B cell (primary cell): Measurements from ENCODE around the gene CKM. TPM values are rescaled to one million over a fixed set of nuclear protein-coding genes. Genes with fewer than 3 reads are reported as not detected.

Source experiments
- ATAC-seq: fragments of 200-7000 bp; cut with Tn5 transposase; one replicate; pipeline ENCODE4 v1.10.0; 2021; ENCODE audit warnings: low read depth, mild to moderate bottlenecking, moderate number of reproducible peaks, moderate library complexity
- CTCF ChIA-PET: fragments of 350-600 bp; sonication (Branson Sonifier 250); formaldehyde crosslinking; loops from one replicate; lab custom pipeline; 2021; ENCODE audit warnings: antibody characterized with exemption, inconsistent platforms; lab: Charles Lee
- POLR2A ChIA-PET: fragments of 350-600 bp; sonication (Branson Sonifier 250); formaldehyde crosslinking; loops from one replicate; lab custom pipeline; 2021; ENCODE audit warnings: antibody characterized with exemption; lab: Charles Lee
- DNase-seq: peaks from one replicate; pipeline ENCODE4 v3.0.0; 2013
- H2AFZ ChIP-seq: 2 replicates; pipeline ENCODE4 v1.6.1; 2012; ENCODE audit warnings: mild to moderate bottlenecking, low read depth, low read length; ENCODE audit not compliant: insufficient read depth, poor library complexity, severe bottlenecking
- H3K27ac ChIP-seq, 2 donors: 1 replicate in 1 of 2; 2 replicates in 1 of 2; pipeline ENCODE4 v1.5.1; 2012 to 2013; ENCODE audit warnings: low read length in 2 of 2, mild to moderate bottlenecking in 2 of 2, moderate library complexity in 1 of 2
- H3K27me3 ChIP-seq, 4 experiments: fragments of 200-600 bp in 1 of 4; sonication (generic) in 1 of 4; replicated peaks in 1 of 4; 1 replicate in 2 of 4; 2 replicates in 2 of 4; pipeline versions ENCODE4 v1.6.1 to v1.7.0; 2013 to 2016; ENCODE audit warnings: low read length in 3 of 4, mild to moderate bottlenecking in 2 of 4, mixed read lengths in 1 of 4, moderate library complexity in 1 of 4; ENCODE audit not compliant: insufficient read depth in 4 of 4, control insufficient read depth in 3 of 4; ENCODE audit errors: control extremely low read depth in 1 of 4
- H3K36me3 ChIP-seq, 2 experiments: replicated peaks in 1 of 2; 1 replicate in 1 of 2; 2 replicates in 1 of 2; pipeline versions ENCODE4 v1.6.1 to v1.7.1; 2013; ENCODE audit warnings: low read length in 1 of 2; ENCODE audit not compliant: insufficient read depth in 2 of 2, control insufficient read depth in 1 of 2; ENCODE audit errors: control extremely low read depth in 1 of 2, extremely low read depth in 1 of 2
- H3K4me1 ChIP-seq, 2 donors: fragments of 200-600 bp in 1 of 2; sonication (generic) in 1 of 2; 1 replicate in 1 of 2; 2 replicates in 1 of 2; pipeline versions ENCODE4 v1.5.1 to v1.6.1; 2013 to 2017; ENCODE audit warnings: low read length in 2 of 2; ENCODE audit not compliant: control insufficient read depth in 2 of 2, insufficient read depth in 2 of 2
- H3K4me2 ChIP-seq: replicated peaks from 2 replicates; pipeline ENCODE3; 2012; ENCODE audit warnings: mild to moderate bottlenecking, low read depth, low read length; ENCODE audit not compliant: poor library complexity, severe bottlenecking
- H3K4me3 ChIP-seq, 5 experiments: fragments of 200-600 bp in 1 of 5; sonication (generic) in 1 of 5; 1 replicate in 3 of 5; 2 replicates in 2 of 5; pipeline versions ENCODE4 v1.5.1 to v1.7.0; 2011 to 2016; ENCODE audit warnings: low read length in 4 of 5, mild to moderate bottlenecking in 4 of 5, low read depth in 2 of 5, control low read depth in 1 of 5, moderate library complexity in 1 of 5; ENCODE audit not compliant: insufficient read depth in 1 of 5; ENCODE audit errors: control extremely low read depth in 1 of 5, extremely low read depth in 1 of 5
- H3K79me2 ChIP-seq: fragments of 200-600 bp; sonication (generic); one replicate; pipeline ENCODE4 v1.6.0; 2016; ENCODE audit warnings: low read length; ENCODE audit not compliant: control insufficient read depth, insufficient read depth
- H3K9ac ChIP-seq: fragments of 200-600 bp; sonication (generic); 2 replicates; pipeline ENCODE4 v1.6.1; 2017; ENCODE audit warnings: mild to moderate bottlenecking, low read length, moderate library complexity
- H3K9me3 ChIP-seq, 3 donors: one replicate each; pipeline versions ENCODE4 v1.6.1 to v1.7.1; 2013; ENCODE audit warnings: low read length in 2 of 3; ENCODE audit not compliant: control insufficient read depth in 2 of 3, insufficient read depth in 1 of 3; ENCODE audit errors: control extremely low read depth in 1 of 3
- H4K20me1 ChIP-seq: 2 replicates; pipeline ENCODE4 v1.6.0; 2012; ENCODE audit warnings: mild to moderate bottlenecking, low read length; ENCODE audit not compliant: insufficient read depth, control insufficient read depth, poor library complexity, severe bottlenecking
- H3K27ac Mint-ChIP-seq: one replicate; pipeline ENCODE4 v1.8.0; 2021; ENCODE audit warnings: mixed read lengths
- H3K27me3 Mint-ChIP-seq: one replicate; pipeline ENCODE4 v1.8.0; 2021; ENCODE audit warnings: mixed read lengths
- H3K4me1 Mint-ChIP-seq: one replicate; pipeline ENCODE4 v1.8.0; 2021; ENCODE audit warnings: mixed read lengths
- H3K4me3 Mint-ChIP-seq: one replicate; pipeline ENCODE4 v1.8.0; 2021; ENCODE audit warnings: mixed read lengths
- H3K9me3 Mint-ChIP-seq: one replicate; pipeline ENCODE4 v1.8.0; 2022; ENCODE audit warnings: mixed read lengths; ENCODE audit not compliant: insufficient read depth
- EZH2 ChIP-seq: IDR thresholded peaks from 2 replicates; pipeline ENCODE4 v1.6.1; 2012; ENCODE audit warnings: borderline replicate concordance, low read depth, mild to moderate bottlenecking, moderate library complexity, low read length; ENCODE audit not compliant: insufficient read depth, poor library complexity, severe bottlenecking
- WGBS: methylation state at CpG from one replicate; pipeline ENCODE4 v1.1.5; 2013; ENCODE audit warnings: missing lambda C conversion rate; ENCODE audit not compliant: insufficient coverage; 5-methylcytosine and 5-hydroxymethylcytosine counted together
- intact Hi-C: fragments of 100-400 bp; cut with micrococcal nuclease; formaldehyde crosslinking; loops from one replicate; pipeline ENCODE4 v1.10.0; 2022
- polyA plus RNA-seq: library from polyadenylated mRNA; depleted of rRNA; stranded (reverse); fragments of >200 nt; gene quantifications from 2 replicates; pipeline ENCODE4 v1.2.3, GENCODE V29; 2012
- total RNA-seq, 2 donors: library from RNA; stranded (reverse); fragments of 120-200 nt in 1 of 2; gene quantifications; 1 replicate in 1 of 2; 2 replicates in 1 of 2; pipeline versions ENCODE4 v1.2.3 to v1.2.4, GENCODE V29; 2013 to 2022
- TF ChIP-seq, protein P1 (sequence below): fragments of 200-600 bp; IDR thresholded peaks from one replicate; pipeline ENCODE4 v1.8.0; 2022; ENCODE audit warnings: antibody characterized with exemption, mild to moderate bottlenecking

Gene CKM
- total and polyA plus RNA-seq, 2 donors (not counting 1 experiment from before 2014, with no cell fraction given), result not detected

DNA sequence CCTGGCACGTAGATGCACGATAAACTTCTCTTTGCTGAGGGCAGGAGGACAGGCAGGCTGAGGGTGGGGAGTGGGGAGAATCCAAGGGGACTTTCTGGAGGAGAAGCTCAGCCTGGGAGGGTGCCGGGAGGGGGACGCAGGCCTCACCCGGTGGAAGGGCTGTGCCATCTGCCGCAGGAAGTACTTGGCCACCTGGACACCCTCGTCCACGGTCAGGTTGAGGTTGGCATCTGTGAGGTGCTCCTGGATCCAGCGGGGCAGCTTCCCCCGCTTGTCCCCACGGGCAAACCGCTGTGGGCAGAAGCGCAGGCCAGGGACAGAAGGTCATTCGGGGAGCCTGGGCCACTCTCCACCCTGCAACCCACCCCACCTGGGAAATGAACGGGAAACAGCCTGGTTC, 29.4 kb upstream of the CKM start:
- WGBS, result 91% methylated on average over 13 of the region's 15 CpGs
- Mint-ChIP-seq H3K9me3 (no peaks in the 10 kb centered on the region), H3K4me1 (no peaks in the 10 kb centered on the region), H3K27me3 (no peaks in the 10 kb centered on the region), H3K27ac (no peak overlapping the region), H3K4me3 (no peak overlapping the region)
- Histone ChIP-seq H3K9ac (no peak overlapping the region), H3K4me2 (no peak overlapping the region), H3K27me3 (no peaks in the 10 kb centered on the region), H3K36me3 (peaks cover 1 to 5% of the 10 kb centered on the region in 2 experiments), H4K20me1 (no peaks in the 10 kb centered on the region), H3K9me3 (no peaks in the 10 kb centered on the region), H3K4me1 (no peaks in the 10 kb centered on the region), H2AFZ (no peak overlapping the region), H3K79me2 (no peaks in the 10 kb centered on the region), H3K27ac (no peak overlapping the region), H3K4me3 (no peak overlapping the region)
- no peak for DNase-seq
- TF ChIP-seq, protein P1, sequence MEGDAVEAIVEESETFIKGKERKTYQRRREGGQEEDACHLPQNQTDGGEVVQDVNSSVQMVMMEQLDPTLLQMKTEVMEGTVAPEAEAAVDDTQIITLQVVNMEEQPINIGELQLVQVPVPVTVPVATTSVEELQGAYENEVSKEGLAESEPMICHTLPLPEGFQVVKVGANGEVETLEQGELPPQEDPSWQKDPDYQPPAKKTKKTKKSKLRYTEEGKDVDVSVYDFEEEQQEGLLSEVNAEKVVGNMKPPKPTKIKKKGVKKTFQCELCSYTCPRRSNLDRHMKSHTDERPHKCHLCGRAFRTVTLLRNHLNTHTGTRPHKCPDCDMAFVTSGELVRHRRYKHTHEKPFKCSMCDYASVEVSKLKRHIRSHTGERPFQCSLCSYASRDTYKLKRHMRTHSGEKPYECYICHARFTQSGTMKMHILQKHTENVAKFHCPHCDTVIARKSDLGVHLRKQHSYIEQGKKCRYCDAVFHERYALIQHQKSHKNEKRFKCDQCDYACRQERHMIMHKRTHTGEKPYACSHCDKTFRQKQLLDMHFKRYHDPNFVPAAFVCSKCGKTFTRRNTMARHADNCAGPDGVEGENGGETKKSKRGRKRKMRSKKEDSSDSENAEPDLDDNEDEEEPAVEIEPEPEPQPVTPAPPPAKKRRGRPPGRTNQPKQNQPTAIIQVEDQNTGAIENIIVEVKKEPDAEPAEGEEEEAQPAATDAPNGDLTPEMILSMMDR, result no peak
- TF ChIP-seq EZH2, result no peak
- intact Hi-C loops, result no loop called here
- ChIA-PET CTCF (no interaction called here), POLR2A (no interaction called here)
- no peak for ATAC-seq

DNA sequence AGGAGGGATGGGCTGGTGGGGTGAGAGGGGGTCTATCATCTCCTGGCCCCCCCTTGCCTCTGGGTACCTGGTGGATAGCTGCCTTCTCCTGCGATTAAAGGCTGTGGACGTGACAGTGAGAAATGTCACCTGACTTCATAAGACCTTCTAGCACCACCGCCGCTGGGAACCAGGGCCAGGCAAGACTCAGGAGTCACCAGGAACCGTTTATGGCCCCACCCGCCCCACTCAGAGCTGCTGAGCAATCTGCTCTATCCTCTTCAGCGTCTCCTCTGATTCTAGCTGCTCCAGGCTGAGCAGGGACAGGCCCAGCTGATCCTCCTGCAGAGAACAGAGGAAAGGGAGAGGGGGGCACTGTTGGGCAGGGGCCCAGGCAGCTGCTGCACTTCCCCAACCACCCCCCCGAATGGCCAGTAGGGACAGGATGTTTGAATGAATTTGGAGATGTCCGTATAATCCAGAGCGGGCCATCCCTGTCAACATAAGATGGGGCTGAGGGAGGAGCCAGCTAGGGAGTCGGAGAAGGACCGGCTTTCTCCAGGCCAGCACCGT, 28.8 kb upstream of the CKM start:
- no peak overlapping the region for H2AFZ ChIP-seq
- Mint-ChIP-seq H3K27me3 (no peaks in the 10 kb centered on the region), H3K27ac (no peak overlapping the region), H3K9me3 (no peaks in the 10 kb centered on the region), H3K4me3 (no peak overlapping the region), H3K4me1 (no peaks in the 10 kb centered on the region)
- H3K79me2 ChIP-seq, result no peaks in the 10 kb centered on the region
- no peak overlapping the region for H3K9ac ChIP-seq
- H3K4me1 ChIP-seq, result no peaks in the 10 kb centered on the region
- H3K9me3 ChIP-seq, result no peaks in the 10 kb centered on the region
- ATAC-seq (no peak), DNase-seq (no peak)
- intact Hi-C loops, result no loop called here
- H3K36me3 ChIP-seq, result peaks cover 1 to 3% of the 10 kb centered on the region in 2 experiments
- ChIA-PET POLR2A (no interaction called here), CTCF (interaction anchor here (0.9 kb wide), 1 partner anchor 13 kb away, joined by 3 read pairs; no protein-coding TSS in a partner anchor)
- 92% methylated on average over 10 of the region's 13 CpGs for WGBS
- H3K4me2 ChIP-seq, result no peak overlapping the region
- H3K4me3 ChIP-seq, result no peak overlapping the region
- TF ChIP-seq, protein P1, result no peak
- TF ChIP-seq EZH2, result no peak
- peaks cover 0 to 4% (median 0%) of the 10 kb centered on the region in 4 experiments for H3K27me3 ChIP-seq
- no peaks in the 10 kb centered on the region for H4K20me1 ChIP-seq
- no peak overlapping the region for H3K27ac ChIP-seq
